Glomerular endothelial cell (primary cell): ENCODE measurements around the gene LNX1. TPM values are rescaled to one million over a fixed set of nuclear protein-coding genes. Genes with fewer than 3 reads are reported as not detected.
"Not testable (repeated sequence)": the region's sequence is repeated elsewhere in the genome, so short reads cannot be mapped to it uniquely, and the experiment has no call there.

Experiments
- DNase-seq: peaks from one replicate; pipeline ENCODE4 v3.0.0-alpha.2; 2011; ENCODE audit warnings: low read depth, low spot score; ENCODE audit errors: extremely low read depth
- total RNA-seq: library from RNA; depleted of rRNA; stranded (reverse); fragments of >200 nt; gene quantifications from 2 replicates; pipeline ENCODE4 v1.2.3, GENCODE V29; 2015

LNX1 gene
- total RNA-seq, 1 donor from 2014 or later, result 1.6 TPM

DNA sequence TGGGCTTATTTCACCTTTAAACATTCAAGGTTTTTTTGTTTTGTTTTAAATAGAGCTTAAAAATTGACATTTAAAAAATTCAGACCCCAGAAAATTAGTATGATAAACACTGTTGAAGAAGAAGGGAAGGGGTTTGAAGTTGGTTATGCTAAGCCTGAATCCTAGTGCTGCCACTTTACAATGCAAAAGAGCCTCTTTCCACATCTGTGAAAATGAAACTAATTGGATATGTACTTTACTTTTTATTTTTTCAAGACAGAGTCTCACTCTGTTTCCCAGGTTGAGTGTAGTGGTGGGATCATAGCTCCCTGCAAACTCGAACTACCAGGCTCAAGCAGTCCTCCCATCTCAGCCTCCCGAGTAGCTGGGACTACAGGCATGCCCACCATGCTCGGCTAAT, 172.1 kb downstream of the LNX1 start:
- DNase-seq, result no peak

DNA sequence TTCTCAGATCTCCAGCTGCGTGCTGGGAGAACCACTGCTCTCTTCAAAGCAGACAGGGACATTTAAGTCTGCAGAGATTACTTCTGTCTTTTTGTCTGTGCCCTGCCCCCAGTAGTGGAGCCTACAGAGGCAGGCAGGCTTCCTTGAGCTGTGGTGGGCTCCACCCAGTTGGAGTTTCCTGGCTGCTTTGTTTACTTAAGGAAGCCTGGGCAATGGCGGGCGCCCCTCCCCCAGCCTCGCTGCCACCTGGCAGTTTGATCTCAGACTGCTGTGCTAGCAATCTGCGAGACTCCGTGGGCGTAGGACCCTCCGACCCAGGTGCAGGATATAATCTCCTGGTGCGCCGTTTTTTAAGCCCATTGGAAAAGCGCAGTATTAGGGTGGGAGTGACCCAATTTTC, 181.8 kb downstream of the LNX1 start:
- not testable (repeated sequence) for DNase-seq

Other genes starting within 250 kb of the LNX1 start
- 13.9 and 14.4 TPM in 2 replicates for gene SCFD2, start 225.4 kb downstream of the LNX1 start, total RNA-seq
- gene FIP1L1, start 213.8 kb downstream of the LNX1 start, total RNA-seq, result 33.3 and 40.5 TPM in 2 replicates